GM23338 (cell line): ENCODE measurements around the gene CD276. TPM values are rescaled to one million over a fixed set of nuclear protein-coding genes. Genes with fewer than 3 reads are reported as not detected.

ENCODE experiments used
- ATAC-seq: fragments of 200-7000 bp; cut with Tn5 transposase; 3 replicates; pipeline ENCODE4 v1.9.1; 2020
- DNase-seq: peaks from one replicate; pipeline ENCODE4 v3.0.0-alpha.2; 2015; ENCODE audit warnings: low spot score
- H2AFZ ChIP-seq: fragments of 200-600 bp; sonication (generic); 2 replicates; pipeline ENCODE4 v1.8.0; 2016; ENCODE audit warnings: antibody characterized with exemption, mild to moderate bottlenecking, moderate library complexity
- H3F3A ChIP-seq: fragments of 200-600 bp; sonication (generic); replicated peaks from 2 replicates; pipeline ENCODE4 v1.8.0; 2017; ENCODE audit warnings: antibody characterized with exemption, mixed run types, low read depth
- H3K27ac ChIP-seq: fragments of 200-600 bp; sonication (generic); 2 replicates; pipeline ENCODE4 v1.6.1; 2016; ENCODE audit warnings: low read depth
- H3K27me3 ChIP-seq: fragments of 200-600 bp; sonication (generic); 2 replicates; pipeline ENCODE4 v1.8.0; 2016; ENCODE audit warnings: mild to moderate bottlenecking, mixed run types, moderate library complexity; ENCODE audit not compliant: insufficient read depth
- H3K36me3 ChIP-seq: fragments of 200-600 bp; sonication (generic); 2 replicates; pipeline ENCODE4 v1.8.0; 2016; ENCODE audit warnings: mild to moderate bottlenecking; ENCODE audit not compliant: insufficient read depth
- H3K4me1 ChIP-seq: fragments of 200-600 bp; sonication (generic); 2 replicates; pipeline ENCODE4 v1.8.0; 2016; ENCODE audit warnings: mild to moderate bottlenecking, moderate library complexity; ENCODE audit not compliant: insufficient read depth
- H3K4me2 ChIP-seq: fragments of 200-600 bp; sonication (generic); 2 replicates; pipeline ENCODE4 v1.7.1; 2017; ENCODE audit warnings: mixed run types
- H3K4me3 ChIP-seq: fragments of 200-600 bp; sonication (generic); 2 replicates; pipeline ENCODE4 v1.6.1; 2016; ENCODE audit warnings: mixed run types
- H3K79me2 ChIP-seq: fragments of 200-600 bp; sonication (generic); replicated peaks from 2 replicates; pipeline ENCODE4 v1.8.0; 2017; ENCODE audit warnings: mild to moderate bottlenecking; ENCODE audit not compliant: insufficient read depth
- H3K9me2 ChIP-seq: fragments of 200-600 bp; sonication (generic); 2 replicates; pipeline ENCODE4 v1.8.0; 2017; ENCODE audit not compliant: insufficient read depth
- H4K20me1 ChIP-seq: fragments of 200-600 bp; sonication (generic); replicated peaks from 2 replicates; pipeline ENCODE4 v1.8.0; 2017; ENCODE audit warnings: mild to moderate bottlenecking; ENCODE audit not compliant: insufficient read depth
- H3K27ac Mint-ChIP-seq: 2 replicates; pipeline ENCODE4 v1.8.0; 2020; ENCODE audit warnings: inconsistent platforms, mild to moderate bottlenecking, moderate library complexity, mixed read lengths
- H3K27me3 Mint-ChIP-seq: 3 replicates; pipeline ENCODE4 v1.8.0; 2022; ENCODE audit warnings: low read depth, mild to moderate bottlenecking, moderate library complexity, mixed read lengths, inconsistent platforms; ENCODE audit not compliant: insufficient read depth, poor library complexity
- H3K36me3 Mint-ChIP-seq: 3 replicates; pipeline ENCODE4 v1.8.0; 2021; ENCODE audit warnings: low read depth, mild to moderate bottlenecking, inconsistent platforms, moderate library complexity, mixed read lengths
- H3K4me1 Mint-ChIP-seq: 3 replicates; pipeline ENCODE4 v1.8.0; 2020; ENCODE audit warnings: mild to moderate bottlenecking, inconsistent platforms, mixed read lengths
- H3K4me3 Mint-ChIP-seq: 3 replicates; pipeline ENCODE4 v1.8.0; 2021; ENCODE audit warnings: moderate library complexity, mild to moderate bottlenecking, inconsistent platforms, mixed read lengths
- H3K9me3 Mint-ChIP-seq: 3 replicates; pipeline ENCODE4 v1.8.0; 2020; ENCODE audit warnings: moderate library complexity, mild to moderate bottlenecking, inconsistent platforms, mixed read lengths
- CREB1 ChIP-seq: fragments of 250-450 bp; sonication (Bioruptor Pico); IDR thresholded peaks from 2 replicates; pipeline ENCODE4 v1.5.0; 2020; ENCODE audit warnings: low read depth, mild to moderate bottlenecking, moderate library complexity
- EZH2 ChIP-seq: fragments of 200-600 bp; sonication (generic); IDR thresholded peaks from one replicate; pipeline ENCODE4 v1.8.0; 2017; ENCODE audit warnings: antibody characterized with exemption, mild to moderate bottlenecking, low read depth; ENCODE audit not compliant: unreplicated experiment
- EZH2phosphoT487 ChIP-seq: fragments of 200-600 bp; sonication (generic); IDR thresholded peaks from one replicate; pipeline ENCODE4 v1.8.1; 2018; ENCODE audit warnings: antibody characterized with exemption; ENCODE audit not compliant: unreplicated experiment
- JUNB ChIP-seq: IDR thresholded peaks from one replicate; pipeline ENCODE4 v1.6.1; 2016; ENCODE audit warnings: antibody characterized with exemption; ENCODE audit not compliant: unreplicated experiment
- NANOG ChIP-seq: IDR thresholded peaks from 2 replicates; pipeline ENCODE4 v1.6.1; 2016; ENCODE audit warnings: antibody characterized with exemption, borderline replicate concordance
- POLR2AphosphoS5 ChIP-seq: IDR thresholded peaks from 2 replicates; pipeline ENCODE4 v1.6.1; 2016; ENCODE audit warnings: antibody characterized with exemption, low read depth
- REST ChIP-seq: IDR thresholded peaks from one replicate; pipeline ENCODE4 v1.6.1; 2018; ENCODE audit warnings: antibody characterized with exemption; ENCODE audit not compliant: unreplicated experiment
- STAT1 ChIP-seq: IDR thresholded peaks from one replicate; pipeline ENCODE4 v1.6.1; 2016; ENCODE audit warnings: antibody characterized with exemption; ENCODE audit not compliant: unreplicated experiment
- ZNF114 ChIP-seq: fragments of 250-450 bp; sonication (Bioruptor Pico); IDR thresholded peaks from 2 replicates; pipeline ENCODE4 v1.5.0; 2020; ENCODE audit warnings: mild to moderate bottlenecking, moderate library complexity
- ZNF331 ChIP-seq: fragments of 250-450 bp; sonication (Bioruptor Pico); IDR thresholded peaks from 2 replicates; pipeline ENCODE4 v1.5.0; 2020; ENCODE audit warnings: low read depth, mild to moderate bottlenecking, moderate library complexity
- ZNF462 ChIP-seq: fragments of 250-450 bp; sonication (Bioruptor Pico); IDR thresholded peaks from 2 replicates; pipeline ENCODE4 v1.5.0; 2020; ENCODE audit warnings: mild to moderate bottlenecking, moderate library complexity
- polyA plus RNA-seq: library from polyadenylated mRNA; unstranded; fragments of >200 nt; fragmentation: Nextera tagmentation; extraction: Ambion mirVana; gene quantifications from 2 replicates; pipeline ENCODE4 v1.2.1, GENCODE V29; 2016
- total RNA-seq: library from RNA; depleted of rRNA; stranded (reverse); fragments of >200 nt; shearing (Covaris generic); gene quantifications from 2 replicates; pipeline ENCODE4 v1.2.3, GENCODE V29; 2014

The CD276 gene
- total and polyA plus RNA-seq, 2 experiments from 2014 or later = 60.9 to 158 TPM

GRCh38 chr15:73745073-73745472, 60.9 kb downstream of the CD276 start (continued):
- TF ChIP-seq ZNF462 (CRISPR knock-in tag) (no peak), NANOG (no peak), CREB1 (CRISPR knock-in tag) (no peak)

- H3K79me2 ChIP-seq = no peaks in the 10 kb centered on the region
- H4K20me1 ChIP-seq = no peaks in the 10 kb centered on the region
- H3K27ac ChIP-seq = no peak overlapping the region
- no peak overlapping the region for H3K4me2 ChIP-seq
- DNase-seq (no peak), ATAC-seq (no peak)
- Mint-ChIP-seq H3K27ac (no peak overlapping the region), H3K9me3 (no peaks in the 10 kb centered on the region), H3K36me3 (no peaks in the 10 kb centered on the region; the same call in 2 of the 3 replicates), H3K4me3 (no peak overlapping the region; the same call in 2 of the 3 replicates), H3K27me3 (peaks cover 20% of the 10 kb centered on the region), H3K4me1 (peaks cover 48% of the 10 kb centered on the region)
- no peaks in the 10 kb centered on the region for H3F3A ChIP-seq
- no peak overlapping the region for H3K4me3 ChIP-seq
- H3K9me2 ChIP-seq = no peaks in the 10 kb centered on the region
- H3K4me1 ChIP-seq = peaks cover 21% of the 10 kb centered on the region
- H3K36me3 ChIP-seq = no peaks in the 10 kb centered on the region
- H2AFZ ChIP-seq = no peak overlapping the region
- peaks cover 4% of the 10 kb centered on the region; the same call in 1 of the 2 replicates for H3K27me3 ChIP-seq
- no peak for TF ChIP-seq EZH2
- TF ChIP-seq REST = no peak
- no peak for TF ChIP-seq EZH2phosphoT487
- TF ChIP-seq NANOG = no peak
- no peak for TF ChIP-seq CREB1 (CRISPR knock-in tag)
- TF ChIP-seq STAT1 = no peak
- TF ChIP-seq ZNF114 (CRISPR knock-in tag) = no peak
- no peak for TF ChIP-seq JUNB
- no peak for TF ChIP-seq ZNF331 (CRISPR knock-in tag)
- TF ChIP-seq POLR2AphosphoS5 = no peak
Observed at GRCh38 chr15:73746261-73746660, 62.1 kb downstream of the CD276 start.
